Measurements from ENCODE around the gene ANKHD1.

ANKHD1 gene

GRCh38 chr5:140560227-140560626 lies 158.6 kb downstream of the ANKHD1 start:
- H3K4me1 ChIP-seq (ENCODE audit: control insufficient read depth, insufficient read depth, low read length), result peaks cover 8% of the 10 kb centered on the region
- no peak overlapping the region for H3K9ac ChIP-seq (ENCODE audit: low read depth, low read length)

GRCh38 chr5:140561753-140562523 lies 160.3 kb downstream of the ANKHD1 start:
- no peak overlapping the region for H3K9ac ChIP-seq (ENCODE audit: low read depth, low read length)
- no peaks in the 10 kb centered on the region for H3K27me3 ChIP-seq (ENCODE audit: control insufficient read depth, insufficient read depth, low read length)
- H3K36me3 ChIP-seq (ENCODE audit: control insufficient read depth, insufficient read depth, low read length), result peaks cover 9% of the 10 kb centered on the region
- no peak overlapping the region for H3K4me3 ChIP-seq (ENCODE audit: low read depth, low read length)
- H3K4me1 ChIP-seq (ENCODE audit: control insufficient read depth, insufficient read depth, low read length), result peaks cover 8% of the 10 kb centered on the region
- H3K9me3 ChIP-seq (ENCODE audit: control insufficient read depth, insufficient read depth, low read length), result no peaks in the 10 kb centered on the region

More at GRCh38 chr5:140560227-140560626, 158.6 kb downstream of the ANKHD1 start:
- no peaks in the 10 kb centered on the region for H3K36me3 ChIP-seq (ENCODE audit: control insufficient read depth, insufficient read depth, low read length)
- no peak overlapping the region for H3K4me3 ChIP-seq (ENCODE audit: low read depth, low read length)
- H3K9me3 ChIP-seq (ENCODE audit: control insufficient read depth, insufficient read depth, low read length), result no peaks in the 10 kb centered on the region
- no peaks in the 10 kb centered on the region for H3K27me3 ChIP-seq (ENCODE audit: control insufficient read depth, insufficient read depth, low read length)

GRCh38 chr5:140563596-140563995 lies 162.0 kb downstream of the ANKHD1 start:
- Histone ChIP-seq H3K9me3 (ENCODE audit: control insufficient read depth, insufficient read depth, low read length) (no peaks in the 10 kb centered on the region), H3K4me1 (ENCODE audit: control insufficient read depth, insufficient read depth, low read length) (peaks cover 2% of the 10 kb centered on the region), H3K9ac (ENCODE audit: low read depth, low read length) (peak overlapping the region; percentile 60), H3K36me3 (ENCODE audit: control insufficient read depth, insufficient read depth, low read length) (peaks cover 19% of the 10 kb centered on the region), H3K27me3 (ENCODE audit: control insufficient read depth, insufficient read depth, low read length) (no peaks in the 10 kb centered on the region), H3K4me3 (ENCODE audit: low read depth, low read length) (peak overlapping the region; percentile 99)

- peaks cover 19% of the 10 kb centered on the region for H3K36me3 ChIP-seq (ENCODE audit: control insufficient read depth, insufficient read depth, low read length)
- no peaks in the 10 kb centered on the region for H3K27me3 ChIP-seq (ENCODE audit: control insufficient read depth, insufficient read depth, low read length)
- no peaks in the 10 kb centered on the region for H3K9me3 ChIP-seq (ENCODE audit: control insufficient read depth, insufficient read depth, low read length)
- peak within 1 kb of the TSS; percentile 99 for H3K4me3 ChIP-seq (ENCODE audit: low read depth, low read length)
- peaks cover 2% of the 10 kb centered on the region for H3K4me1 ChIP-seq (ENCODE audit: control insufficient read depth, insufficient read depth, low read length)
- H3K9ac ChIP-seq (ENCODE audit: low read depth, low read length), result peak within 1 kb of the TSS; percentile 77
Observed at GRCh38 chr5:140564196-140565023, 162.8 kb downstream of the ANKHD1 start, which contains the start of the genes APBB3 and SLC35A4. APBB3 (minus strand) TSS chr5:140564598; CDS start chr5:140564245, 353 bp downstream. SLC35A4 (plus strand) TSS chr5:140564828; CDS start chr5:140567170, 2,342 bp downstream.

- Histone ChIP-seq H3K36me3 (ENCODE audit: control insufficient read depth, insufficient read depth, low read length) (peaks cover 19% of the 10 kb centered on the region), H3K9me3 (ENCODE audit: control insufficient read depth, insufficient read depth, low read length) (no peaks in the 10 kb centered on the region), H3K4me3 (ENCODE audit: low read depth, low read length) (peak overlapping the region; percentile 99), H3K9ac (ENCODE audit: low read depth, low read length) (peak overlapping the region; percentile 77), H3K4me1 (ENCODE audit: control insufficient read depth, insufficient read depth, low read length) (peaks cover 2% of the 10 kb centered on the region), H3K27me3 (ENCODE audit: control insufficient read depth, insufficient read depth, low read length) (no peaks in the 10 kb centered on the region)
Observed at GRCh38 chr5:140565024-140565779, 163.6 kb downstream of the ANKHD1 start.

GRCh38 chr5:140565780-140566095 lies 164.1 kb downstream of the ANKHD1 start:
- Histone ChIP-seq H3K9ac (ENCODE audit: low read depth, low read length) (no peak overlapping the region), H3K27me3 (ENCODE audit: control insufficient read depth, insufficient read depth, low read length) (no peaks in the 10 kb centered on the region)

GRCh38 chr5:140566665-140567064 lies 165.0 kb downstream of the ANKHD1 start:
- Histone ChIP-seq H3K36me3 (ENCODE audit: control insufficient read depth, insufficient read depth, low read length) (peaks cover 19% of the 10 kb centered on the region), H3K4me1 (ENCODE audit: control insufficient read depth, insufficient read depth, low read length) (peaks cover 2% of the 10 kb centered on the region), H3K27me3 (ENCODE audit: control insufficient read depth, insufficient read depth, low read length) (no peaks in the 10 kb centered on the region), H3K9me3 (ENCODE audit: control insufficient read depth, insufficient read depth, low read length) (no peaks in the 10 kb centered on the region), H3K4me3 (ENCODE audit: low read depth, low read length) (no peak overlapping the region), H3K9ac (ENCODE audit: low read depth, low read length) (no peak overlapping the region)

More at GRCh38 chr5:140565780-140566095, 164.1 kb downstream of the ANKHD1 start:
- peaks cover 2% of the 10 kb centered on the region for H3K4me1 ChIP-seq (ENCODE audit: control insufficient read depth, insufficient read depth, low read length)
- peaks cover 19% of the 10 kb centered on the region for H3K36me3 ChIP-seq (ENCODE audit: control insufficient read depth, insufficient read depth, low read length)
- H3K4me3 ChIP-seq (ENCODE audit: low read depth, low read length), result peak overlapping the region; percentile 99
- H3K9me3 ChIP-seq (ENCODE audit: control insufficient read depth, insufficient read depth, low read length), result no peaks in the 10 kb centered on the region

GRCh38 chr5:140567136-140567818 lies 165.6 kb downstream of the ANKHD1 start:
- H3K9me3 ChIP-seq (ENCODE audit: control insufficient read depth, insufficient read depth, low read length), result no peaks in the 10 kb centered on the region
- H3K9ac ChIP-seq (ENCODE audit: low read depth, low read length), result no peak overlapping the region
- H3K27me3 ChIP-seq (ENCODE audit: control insufficient read depth, insufficient read depth, low read length), result no peaks in the 10 kb centered on the region
- H3K36me3 ChIP-seq (ENCODE audit: control insufficient read depth, insufficient read depth, low read length), result peaks cover 19% of the 10 kb centered on the region
- H3K4me1 ChIP-seq (ENCODE audit: control insufficient read depth, insufficient read depth, low read length), result peaks cover 2% of the 10 kb centered on the region
- no peak overlapping the region for H3K4me3 ChIP-seq (ENCODE audit: low read depth, low read length)

GRCh38 chr5:140567871-140568270 lies 166.2 kb downstream of the ANKHD1 start:
- H3K36me3 ChIP-seq (ENCODE audit: control insufficient read depth, insufficient read depth, low read length), result peaks cover 19% of the 10 kb centered on the region
- H3K4me1 ChIP-seq (ENCODE audit: control insufficient read depth, insufficient read depth, low read length), result peaks cover 2% of the 10 kb centered on the region
- no peaks in the 10 kb centered on the region for H3K27me3 ChIP-seq (ENCODE audit: control insufficient read depth, insufficient read depth, low read length)
- no peak overlapping the region for H3K9ac ChIP-seq (ENCODE audit: low read depth, low read length)
- no peaks in the 10 kb centered on the region for H3K9me3 ChIP-seq (ENCODE audit: control insufficient read depth, insufficient read depth, low read length)
- no peak overlapping the region for H3K4me3 ChIP-seq (ENCODE audit: low read depth, low read length)

GRCh38 chr5:140568443-140569063 lies 166.9 kb downstream of the ANKHD1 start:
- Histone ChIP-seq H3K9ac (ENCODE audit: low read depth, low read length) (no peak overlapping the region), H3K36me3 (ENCODE audit: control insufficient read depth, insufficient read depth, low read length) (peaks cover 19% of the 10 kb centered on the region), H3K9me3 (ENCODE audit: control insufficient read depth, insufficient read depth, low read length) (no peaks in the 10 kb centered on the region), H3K4me3 (ENCODE audit: low read depth, low read length) (no peak overlapping the region), H3K27me3 (ENCODE audit: control insufficient read depth, insufficient read depth, low read length) (no peaks in the 10 kb centered on the region), H3K4me1 (ENCODE audit: control insufficient read depth, insufficient read depth, low read length) (peaks cover 2% of the 10 kb centered on the region)

All from iPS-15b (cell line).